Fibroblast of lung (primary cell): Measurements from ENCODE around the gene ORC1.

Source experiments
- EZH2 ChIP-seq: IDR thresholded peaks from 2 replicates; pipeline ENCODE4 v1.5.1; 2012; ENCODE audit warnings: low read length, control low read depth, mild to moderate bottlenecking; ENCODE audit errors: missing control alignments
- TF ChIP-seq, protein P1 (sequence below), 2 donors: IDR thresholded peaks in 1 of 2; conservative IDR thresholded peaks in 1 of 2; 1 replicate in 1 of 2; 2 replicates in 1 of 2; pipeline ENCODE4 v1.5.1; 2011 to 2012; ENCODE audit warnings: low read length in 2 of 2, control low read depth in 1 of 2, inconsistent platforms in 1 of 2, low read depth in 1 of 2, mild to moderate bottlenecking in 1 of 2

DNA sequence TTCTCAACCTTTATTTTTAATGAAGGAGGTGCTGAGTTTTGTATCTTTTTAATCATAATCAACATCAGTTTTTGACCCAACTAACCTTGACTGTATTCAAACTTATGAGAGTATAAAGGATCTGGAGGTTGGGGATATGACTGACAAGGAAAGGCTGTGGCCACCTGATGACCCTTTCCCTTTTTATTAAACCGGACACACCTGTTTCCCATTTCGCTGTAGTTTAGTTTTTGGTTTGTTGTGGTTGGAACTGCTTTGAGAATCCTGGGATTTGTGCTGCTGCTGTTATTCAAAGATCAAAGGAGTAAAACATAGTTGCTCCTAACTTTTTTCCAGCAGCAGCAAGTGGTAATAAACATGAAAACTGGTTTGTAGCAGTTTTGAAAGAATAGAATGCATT, 12.6 kb upstream of the ORC1 start:
- TF ChIP-seq, protein P1, sequence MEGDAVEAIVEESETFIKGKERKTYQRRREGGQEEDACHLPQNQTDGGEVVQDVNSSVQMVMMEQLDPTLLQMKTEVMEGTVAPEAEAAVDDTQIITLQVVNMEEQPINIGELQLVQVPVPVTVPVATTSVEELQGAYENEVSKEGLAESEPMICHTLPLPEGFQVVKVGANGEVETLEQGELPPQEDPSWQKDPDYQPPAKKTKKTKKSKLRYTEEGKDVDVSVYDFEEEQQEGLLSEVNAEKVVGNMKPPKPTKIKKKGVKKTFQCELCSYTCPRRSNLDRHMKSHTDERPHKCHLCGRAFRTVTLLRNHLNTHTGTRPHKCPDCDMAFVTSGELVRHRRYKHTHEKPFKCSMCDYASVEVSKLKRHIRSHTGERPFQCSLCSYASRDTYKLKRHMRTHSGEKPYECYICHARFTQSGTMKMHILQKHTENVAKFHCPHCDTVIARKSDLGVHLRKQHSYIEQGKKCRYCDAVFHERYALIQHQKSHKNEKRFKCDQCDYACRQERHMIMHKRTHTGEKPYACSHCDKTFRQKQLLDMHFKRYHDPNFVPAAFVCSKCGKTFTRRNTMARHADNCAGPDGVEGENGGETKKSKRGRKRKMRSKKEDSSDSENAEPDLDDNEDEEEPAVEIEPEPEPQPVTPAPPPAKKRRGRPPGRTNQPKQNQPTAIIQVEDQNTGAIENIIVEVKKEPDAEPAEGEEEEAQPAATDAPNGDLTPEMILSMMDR (conservative IDR thresholded peaks at IDR 0.05 in 1 of 2, IDR thresholded peaks at IDR 0.05 in 1 of 2; ENCODE audit: low read depth in 1 of 2, low read length in 2 of 2): no peak
- no peak for TF ChIP-seq EZH2
